WTC11 (cell line): ENCODE data around the gene VTI1A. TPM values are rescaled to one million over a fixed set of nuclear protein-coding genes. Genes with fewer than 3 reads are reported as not detected.

Experiments
- ATAC-seq: fragments of 200-7000 bp; cut with Tn5 transposase; 2 replicates; pipeline ENCODE4 v1.10.0; 2021; ENCODE audit warnings: mild to moderate bottlenecking, moderate library complexity
- CTCF ChIA-PET: fragments of 300-600 bp; sonication (Branson Sonifier 250); formaldehyde crosslinking; loops from one replicate; lab custom pipeline; 2021; ENCODE audit warnings: antibody characterized with exemption; lab: Charles Lee
- POLR2A ChIA-PET: fragments of 350-600 bp; sonication (Branson Sonifier 250); formaldehyde crosslinking; loops from one replicate; lab custom pipeline; 2021; ENCODE audit warnings: antibody characterized with exemption; lab: Charles Lee
- DNase-seq: peaks from one replicate; pipeline ENCODE4 v3.0.0; 2021; ENCODE audit warnings: low spot score
- H3K27ac Mint-ChIP-seq: 2 replicates; pipeline ENCODE4 v1.8.0; 2021; ENCODE audit warnings: mixed read lengths
- H3K27me3 Mint-ChIP-seq: 2 replicates; pipeline ENCODE4 v1.8.0; 2021; ENCODE audit warnings: low read depth, mild to moderate bottlenecking, moderate library complexity, mixed read lengths
- H3K36me3 Mint-ChIP-seq: 2 replicates; pipeline ENCODE4 v1.8.0; 2021; ENCODE audit warnings: mixed read lengths
- H3K4me1 Mint-ChIP-seq: 2 replicates; pipeline ENCODE4 v1.8.0; 2022; ENCODE audit warnings: mixed read lengths
- H3K4me3 Mint-ChIP-seq: 2 replicates; pipeline ENCODE4 v1.8.0; 2021; ENCODE audit warnings: mild to moderate bottlenecking, moderate library complexity, mixed read lengths
- H3K9me3 Mint-ChIP-seq: 2 replicates; pipeline ENCODE4 v1.8.0; 2021; ENCODE audit warnings: mixed read lengths
- E2F4 ChIP-seq: sonication (generic); formaldehyde crosslinking; IDR thresholded peaks from 2 replicates; pipeline ENCODE4 v1.8.1; 2022; ENCODE audit warnings: low read depth, mild to moderate bottlenecking, moderate library complexity, missing genetic modification reagents, borderline replicate concordance
- FOXJ3 ChIP-seq: sonication (generic); formaldehyde crosslinking; IDR thresholded peaks from 2 replicates; pipeline ENCODE4 v1.9.0; 2021; ENCODE audit warnings: missing genetic modification reagents, mild to moderate bottlenecking, borderline replicate concordance
- GABPB1 ChIP-seq: sonication (generic); formaldehyde crosslinking; IDR thresholded peaks from 2 replicates; pipeline ENCODE4 v1.8.1; 2023; ENCODE audit warnings: mild to moderate bottlenecking, missing genetic modification reagents
- GTF2I ChIP-seq: fragments of 250-450 bp; sonication (Bioruptor Pico); conservative IDR thresholded peaks from 2 replicates; pipeline ENCODE4 v1.4.0; 2021; ENCODE audit warnings: mild to moderate bottlenecking
- JAZF1 ChIP-seq: fragments of 250-450 bp; sonication (Bioruptor Pico); IDR thresholded peaks from 2 replicates; pipeline ENCODE4 v1.9.0; 2021; ENCODE audit warnings: moderate library complexity, mild to moderate bottlenecking, inconsistent platforms
- MXD4 ChIP-seq: fragments of 250-450 bp; sonication (Bioruptor Pico); IDR thresholded peaks from 2 replicates; pipeline ENCODE4 v1.8.0; 2021; ENCODE audit warnings: mild to moderate bottlenecking, moderate library complexity, borderline replicate concordance
- NFATC4 ChIP-seq: fragments of 250-450 bp; sonication (Bioruptor Pico); IDR thresholded peaks from 2 replicates; pipeline ENCODE4 v1.9.0; 2021; ENCODE audit warnings: mild to moderate bottlenecking
- NFE2L1 ChIP-seq: sonication (generic); formaldehyde crosslinking; IDR thresholded peaks from 2 replicates; pipeline ENCODE4 v1.8.1; 2023; ENCODE audit warnings: missing genetic modification reagents
- NR3C1 ChIP-seq: sonication (generic); formaldehyde crosslinking; conservative IDR thresholded peaks from 2 replicates; pipeline ENCODE4 v1.8.1; 2023; ENCODE audit warnings: low read depth, mild to moderate bottlenecking, missing genetic modification reagents
- SMAD3 ChIP-seq: sonication (generic); formaldehyde crosslinking; IDR thresholded peaks from 2 replicates; pipeline ENCODE4 v1.8.0; 2022; ENCODE audit warnings: missing genetic modification reagents, mild to moderate bottlenecking, borderline replicate concordance
- TEAD1 ChIP-seq: sonication (generic); formaldehyde crosslinking; IDR thresholded peaks from 2 replicates; pipeline ENCODE4 v1.8.0; 2022; ENCODE audit warnings: mild to moderate bottlenecking, missing genetic modification reagents
- ZNF671 ChIP-seq: fragments of 250-450 bp; sonication (Bioruptor Pico); IDR thresholded peaks from 2 replicates; pipeline ENCODE4 v1.8.0; 2021; ENCODE audit warnings: mild to moderate bottlenecking
- total RNA-seq: library from RNA; stranded (reverse); gene quantifications from 3 replicates; pipeline ENCODE4 v1.2.3, GENCODE V29; 2021
- TF ChIP-seq, protein P1 (sequence below): sonication (generic); formaldehyde crosslinking; IDR thresholded peaks from 2 replicates; pipeline ENCODE4 v1.8.0; 2023; ENCODE audit warnings: missing genetic modification reagents, mild to moderate bottlenecking, borderline replicate concordance
- TF ChIP-seq, protein P2 (sequence below): sonication (generic); formaldehyde crosslinking; IDR thresholded peaks from 2 replicates; pipeline ENCODE4 v1.8.0; 2022; ENCODE audit warnings: missing genetic modification reagents

The VTI1A gene
- total RNA-seq, 1 experiment from 2014 or later = 20.1 TPM

GRCh38 chr10:112700215-112700671 lies 253.2 kb downstream of the VTI1A start:
- ChIA-PET POLR2A (interaction anchor here (0.7 kb wide), 1 partner anchor 574 kb away, joined by 4 read pairs; no protein-coding TSS in a partner anchor), CTCF (interaction anchor here (0.7 kb wide), 1 partner anchor 267 kb away, joined by 6 read pairs; no protein-coding TSS in a partner anchor)
- Mint-ChIP-seq H3K9me3 (no peaks in the 10 kb centered on the region), H3K27me3 (no peaks in the 10 kb centered on the region), H3K4me3 (no peak overlapping the region), H3K27ac (no peak overlapping the region), H3K4me1 (0 out of 2 replicates have a peak, but pooled peaks cover 2% of the 10 kb centered on the region), H3K36me3 (no peaks in the 10 kb centered on the region)
- DNase-seq = no peak
- TF ChIP-seq SMAD3 (CRISPR knock-in tag) (no peak), MXD4 (no peak), ZNF671 (no peak), NFE2L1 (CRISPR knock-in tag) (no peak), NFATC4 (CRISPR knock-in tag) (no peak), FOXJ3 (no peak), JAZF1 (CRISPR knock-in tag) (no peak), GABPB1 (no peak)
- TF ChIP-seq, protein P1, sequence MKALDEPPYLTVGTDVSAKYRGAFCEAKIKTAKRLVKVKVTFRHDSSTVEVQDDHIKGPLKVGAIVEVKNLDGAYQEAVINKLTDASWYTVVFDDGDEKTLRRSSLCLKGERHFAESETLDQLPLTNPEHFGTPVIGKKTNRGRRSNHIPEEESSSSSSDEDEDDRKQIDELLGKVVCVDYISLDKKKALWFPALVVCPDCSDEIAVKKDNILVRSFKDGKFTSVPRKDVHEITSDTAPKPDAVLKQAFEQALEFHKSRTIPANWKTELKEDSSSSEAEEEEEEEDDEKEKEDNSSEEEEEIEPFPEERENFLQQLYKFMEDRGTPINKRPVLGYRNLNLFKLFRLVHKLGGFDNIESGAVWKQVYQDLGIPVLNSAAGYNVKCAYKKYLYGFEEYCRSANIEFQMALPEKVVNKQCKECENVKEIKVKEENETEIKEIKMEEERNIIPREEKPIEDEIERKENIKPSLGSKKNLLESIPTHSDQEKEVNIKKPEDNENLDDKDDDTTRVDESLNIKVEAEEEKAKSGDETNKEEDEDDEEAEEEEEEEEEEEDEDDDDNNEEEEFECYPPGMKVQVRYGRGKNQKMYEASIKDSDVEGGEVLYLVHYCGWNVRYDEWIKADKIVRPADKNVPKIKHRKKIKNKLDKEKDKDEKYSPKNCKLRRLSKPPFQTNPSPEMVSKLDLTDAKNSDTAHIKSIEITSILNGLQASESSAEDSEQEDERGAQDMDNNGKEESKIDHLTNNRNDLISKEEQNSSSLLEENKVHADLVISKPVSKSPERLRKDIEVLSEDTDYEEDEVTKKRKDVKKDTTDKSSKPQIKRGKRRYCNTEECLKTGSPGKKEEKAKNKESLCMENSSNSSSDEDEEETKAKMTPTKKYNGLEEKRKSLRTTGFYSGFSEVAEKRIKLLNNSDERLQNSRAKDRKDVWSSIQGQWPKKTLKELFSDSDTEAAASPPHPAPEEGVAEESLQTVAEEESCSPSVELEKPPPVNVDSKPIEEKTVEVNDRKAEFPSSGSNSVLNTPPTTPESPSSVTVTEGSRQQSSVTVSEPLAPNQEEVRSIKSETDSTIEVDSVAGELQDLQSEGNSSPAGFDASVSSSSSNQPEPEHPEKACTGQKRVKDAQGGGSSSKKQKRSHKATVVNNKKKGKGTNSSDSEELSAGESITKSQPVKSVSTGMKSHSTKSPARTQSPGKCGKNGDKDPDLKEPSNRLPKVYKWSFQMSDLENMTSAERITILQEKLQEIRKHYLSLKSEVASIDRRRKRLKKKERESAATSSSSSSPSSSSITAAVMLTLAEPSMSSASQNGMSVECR (CRISPR knock-in tag) = no peak
- TF ChIP-seq, protein P2, sequence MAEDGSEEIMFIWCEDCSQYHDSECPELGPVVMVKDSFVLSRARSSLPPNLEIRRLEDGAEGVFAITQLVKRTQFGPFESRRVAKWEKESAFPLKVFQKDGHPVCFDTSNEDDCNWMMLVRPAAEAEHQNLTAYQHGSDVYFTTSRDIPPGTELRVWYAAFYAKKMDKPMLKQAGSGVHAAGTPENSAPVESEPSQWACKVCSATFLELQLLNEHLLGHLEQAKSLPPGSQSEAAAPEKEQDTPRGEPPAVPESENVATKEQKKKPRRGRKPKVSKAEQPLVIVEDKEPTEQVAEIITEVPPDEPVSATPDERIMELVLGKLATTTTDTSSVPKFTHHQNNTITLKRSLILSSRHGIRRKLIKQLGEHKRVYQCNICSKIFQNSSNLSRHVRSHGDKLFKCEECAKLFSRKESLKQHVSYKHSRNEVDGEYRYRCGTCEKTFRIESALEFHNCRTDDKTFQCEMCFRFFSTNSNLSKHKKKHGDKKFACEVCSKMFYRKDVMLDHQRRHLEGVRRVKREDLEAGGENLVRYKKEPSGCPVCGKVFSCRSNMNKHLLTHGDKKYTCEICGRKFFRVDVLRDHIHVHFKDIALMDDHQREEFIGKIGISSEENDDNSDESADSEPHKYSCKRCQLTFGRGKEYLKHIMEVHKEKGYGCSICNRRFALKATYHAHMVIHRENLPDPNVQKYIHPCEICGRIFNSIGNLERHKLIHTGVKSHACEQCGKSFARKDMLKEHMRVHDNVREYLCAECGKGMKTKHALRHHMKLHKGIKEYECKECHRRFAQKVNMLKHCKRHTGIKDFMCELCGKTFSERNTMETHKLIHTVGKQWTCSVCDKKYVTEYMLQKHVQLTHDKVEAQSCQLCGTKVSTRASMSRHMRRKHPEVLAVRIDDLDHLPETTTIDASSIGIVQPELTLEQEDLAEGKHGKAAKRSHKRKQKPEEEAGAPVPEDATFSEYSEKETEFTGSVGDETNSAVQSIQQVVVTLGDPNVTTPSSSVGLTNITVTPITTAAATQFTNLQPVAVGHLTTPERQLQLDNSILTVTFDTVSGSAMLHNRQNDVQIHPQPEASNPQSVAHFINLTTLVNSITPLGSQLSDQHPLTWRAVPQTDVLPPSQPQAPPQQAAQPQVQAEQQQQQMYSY (CRISPR knock-in tag) = no peak
- ATAC-seq = no peak

DNA sequence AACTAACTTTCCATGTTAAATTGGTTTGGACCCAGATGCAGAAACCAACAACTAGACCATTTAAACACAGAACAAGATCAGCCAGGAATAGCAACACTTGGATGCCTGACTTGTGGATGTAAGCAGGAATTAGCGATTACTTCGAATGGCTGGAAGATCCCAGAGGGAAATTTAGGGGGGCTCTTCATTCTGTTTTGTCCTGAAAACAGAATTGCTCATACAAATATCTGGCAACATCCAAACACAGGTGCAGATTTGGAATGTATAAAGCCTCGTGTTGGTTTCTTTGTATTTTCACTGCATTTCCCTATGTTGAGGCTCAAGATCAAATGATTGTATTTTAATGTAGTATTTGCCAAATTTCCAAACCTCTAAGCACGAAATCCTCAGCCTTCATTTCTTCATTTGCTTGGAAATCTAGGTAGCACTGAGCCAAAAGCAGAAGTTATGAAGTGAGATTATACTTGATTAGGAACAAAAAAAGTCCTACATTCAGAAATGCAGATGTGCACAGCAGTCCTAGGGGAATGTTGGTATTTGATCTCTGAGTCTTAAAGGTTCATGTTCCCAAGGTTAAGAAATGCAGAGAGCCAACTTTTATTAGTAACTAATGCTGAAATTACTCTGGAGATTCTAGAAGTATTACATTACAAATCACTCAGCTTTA lies 254.3 kb downstream of the VTI1A start:
- TF ChIP-seq GTF2I (CRISPR knock-in tag) (no peak), NFATC4 (CRISPR knock-in tag) (no peak), NR3C1 (CRISPR knock-in tag) (no peak), E2F4 (CRISPR knock-in tag) (no peak), TEAD1 (CRISPR knock-in tag) (no peak)
- TF ChIP-seq, protein P1 (CRISPR knock-in tag) = no peak
- no peak for ATAC-seq
- POLR2A ChIA-PET = no interaction called here
- 0 out of 2 replicates have a peak, but pooled peaks cover 5% of the 10 kb centered on the region for H3K4me1 Mint-ChIP-seq
- no peak overlapping the region for H3K27ac Mint-ChIP-seq
- no peaks in the 10 kb centered on the region for H3K9me3 Mint-ChIP-seq
- no peak overlapping the region for H3K4me3 Mint-ChIP-seq
- CTCF ChIA-PET = no interaction called here
- no peaks in the 10 kb centered on the region for H3K27me3 Mint-ChIP-seq
- no peak for DNase-seq
- H3K36me3 Mint-ChIP-seq = no peaks in the 10 kb centered on the region
